Left renal cortex interstitium (tissue), 4 donors: Measurements from ENCODE around the gene TAL2. TPM values are rescaled to one million over a fixed set of nuclear protein-coding genes. Genes with fewer than 3 reads are reported as not detected.
"Not testable (repeated sequence)": the region's sequence is repeated elsewhere in the genome, so short reads cannot be mapped to it uniquely, and the experiment has no call there.

Experiments used
- DNase-seq, 4 donors: peaks; one replicate each; pipeline ENCODE4 v3.0.0-alpha.2; 2013; ENCODE audit warnings: low read depth in 4 of 4, low spot score in 2 of 4, missing footprints in 1 of 4
- polyA plus RNA-seq, 4 donors: library from polyadenylated mRNA; unstranded; fragments of 120-200 nt; gene quantifications; one replicate each; pipeline ENCODE4 v1.2.1, GENCODE V29; 2013; ENCODE audit not compliant: insufficient read length in 4 of 4

TAL2 gene
- polyA plus RNA-seq, 4 donors, result 2.1 to 2.4 (median 2.2) TPM

DNA sequence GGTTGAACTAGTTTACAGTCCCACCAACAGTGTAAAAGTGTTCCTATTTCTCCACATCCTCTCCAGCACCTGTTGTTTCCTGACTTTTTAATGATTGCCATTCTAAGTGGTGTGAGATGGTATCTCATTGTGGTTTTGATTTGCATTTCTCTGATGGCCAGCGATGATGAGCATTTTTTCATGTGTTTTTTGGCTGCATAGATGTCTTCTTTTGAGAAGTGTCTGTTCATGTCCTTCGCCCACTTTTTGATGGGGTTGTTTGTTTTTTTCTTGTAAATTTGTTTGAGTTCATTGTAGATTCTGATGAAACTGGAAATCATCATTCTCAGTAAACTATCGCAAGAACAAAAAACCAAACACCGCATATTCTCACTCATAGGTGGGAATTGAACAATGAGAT lies 41.4 kb downstream of the TAL2 start:
- DNase-seq, result not testable (repeated sequence)

DNA sequence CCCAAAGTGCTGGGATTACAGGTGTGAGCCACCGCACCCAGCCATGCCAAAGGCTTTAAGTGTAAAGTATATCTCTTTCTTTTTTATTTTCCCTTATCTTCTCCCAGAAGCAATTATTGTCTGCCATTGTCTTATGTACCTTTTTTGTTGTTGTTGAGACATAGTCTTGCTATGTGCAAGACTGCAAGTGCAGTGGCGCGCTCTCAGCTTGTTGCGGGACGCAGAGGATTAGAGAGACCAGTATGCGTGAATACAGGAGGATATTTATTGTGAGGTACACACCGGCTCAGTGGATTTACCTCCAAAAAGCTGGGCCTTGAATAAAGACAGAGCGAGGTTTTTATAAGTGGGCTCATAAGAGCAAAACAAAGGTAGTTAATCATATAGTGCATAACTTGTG lies 43.9 kb downstream of the TAL2 start:
- no peak for DNase-seq

GRCh38 chr9:105708405-105708804 lies 46.1 kb downstream of the TAL2 start:
- no peak for DNase-seq

GRCh38 chr9:105710638-105711037 lies 48.4 kb downstream of the TAL2 start:
- no peak for DNase-seq

DNA sequence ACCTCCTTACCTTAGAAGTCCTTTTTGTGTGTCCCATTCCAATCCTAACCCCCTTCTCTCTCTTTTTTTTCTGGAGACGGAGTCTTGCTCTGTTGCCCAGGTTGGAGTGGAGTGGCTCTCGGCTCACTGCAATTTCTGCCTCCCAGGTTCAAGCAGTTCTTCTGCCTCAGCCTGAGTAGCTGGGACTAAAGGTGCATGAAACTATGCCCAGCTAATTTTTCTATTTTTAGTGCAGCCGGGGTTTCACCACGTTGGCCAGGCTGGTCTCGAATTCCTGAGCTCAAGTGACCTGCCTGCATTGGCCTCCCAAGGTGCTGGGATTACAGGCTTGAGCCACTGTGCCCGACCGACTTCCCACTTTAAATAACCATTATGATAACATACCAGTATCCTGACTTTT lies 49.6 kb downstream of the TAL2 start:
- no peak for DNase-seq

- no peak for DNase-seq
Observed at GRCh38 chr9:105712297-105712696, 50.0 kb downstream of the TAL2 start.

Other genes with a start within 250 kb of the TAL2 start
- gene FSD1L, start 214.4 kb upstream of the TAL2 start, polyA plus RNA-seq, result 1 to 10 TPM; 7.8 to 9.9 (median 9.5) TPM
- gene FKTN, start 104.3 kb upstream of the TAL2 start, polyA plus RNA-seq, result 10 to 100 TPM; 20.4 to 31.7 (median 25.2) TPM
- gene TMEM38B, start 32.1 kb downstream of the TAL2 start, polyA plus RNA-seq, result 10 to 100 TPM; 35.9 to 44.9 (median 42.2) TPM